Mesodermal cell (in vitro differentiated cells): ENCODE measurements around the gene ZFHX3.
A peak's percentile ranks its signal among the peaks of the same experiment; 100 is the strongest.
"Not testable (repeated sequence)": the region's sequence is repeated elsewhere in the genome, so short reads cannot be mapped to it uniquely, and the experiment has no call there.

Experiments used
- H3K27ac ChIP-seq: 2 replicates; pipeline ENCODE4 v1.7.0; 2013; ENCODE audit warnings: mild to moderate bottlenecking, low read depth, low read length, moderate library complexity; ENCODE audit not compliant: severe bottlenecking
- H3K36me3 ChIP-seq: 2 replicates; pipeline ENCODE4 v1.7.1; 2013; ENCODE audit warnings: mild to moderate bottlenecking, low read length, moderate library complexity; ENCODE audit not compliant: control insufficient read depth, insufficient read depth
- H3K4me1 ChIP-seq: one replicate; pipeline ENCODE4 v1.7.1; 2013; ENCODE audit warnings: mild to moderate bottlenecking, low read length; ENCODE audit not compliant: insufficient read depth, control insufficient read depth, poor library complexity, severe bottlenecking
- H3K4me3 ChIP-seq: 2 replicates; pipeline ENCODE4 v1.7.0; 2013; ENCODE audit warnings: low read length, control low read depth, mild to moderate bottlenecking; ENCODE audit not compliant: insufficient read depth, poor library complexity, severe bottlenecking; ENCODE audit errors: extremely low read depth
- H3K9me3 ChIP-seq: 2 replicates; pipeline ENCODE4 v1.7.1; 2013; ENCODE audit warnings: mild to moderate bottlenecking, low read length, moderate library complexity; ENCODE audit not compliant: control insufficient read depth
- WGBS, 2 experiments: methylation state at CpG; one replicate each; pipeline ENCODE4 v1.1.5; 2013; ENCODE audit warnings: missing lambda C conversion rate in 2 of 2; ENCODE audit not compliant: insufficient coverage in 2 of 2; 5-methylcytosine and 5-hydroxymethylcytosine counted together

ZFHX3 gene

GRCh38 chr16:73083271-73083670, 35.3 kb upstream of the ZFHX3 start:
- Histone ChIP-seq H3K4me3 (no peak overlapping the region), H3K4me1 (no peaks in the 10 kb centered on the region), H3K27ac (no peak overlapping the region), H3K9me3 (peaks cover 4% of the 10 kb centered on the region), H3K36me3 (no peaks in the 10 kb centered on the region)
- WGBS, 2 experiments: 87 to 96% methylated on average over 3 of the region's 3 CpGs

GRCh38 chr16:73082634-73083051, 34.7 kb upstream of the ZFHX3 start:
- not testable (repeated sequence) for H3K27ac ChIP-seq, H3K4me3 ChIP-seq, H3K9me3 ChIP-seq, H3K36me3 ChIP-seq, H3K4me1 ChIP-seq
- WGBS, 2 experiments: 100% methylated on average over 1 of the region's 4 CpGs

DNA sequence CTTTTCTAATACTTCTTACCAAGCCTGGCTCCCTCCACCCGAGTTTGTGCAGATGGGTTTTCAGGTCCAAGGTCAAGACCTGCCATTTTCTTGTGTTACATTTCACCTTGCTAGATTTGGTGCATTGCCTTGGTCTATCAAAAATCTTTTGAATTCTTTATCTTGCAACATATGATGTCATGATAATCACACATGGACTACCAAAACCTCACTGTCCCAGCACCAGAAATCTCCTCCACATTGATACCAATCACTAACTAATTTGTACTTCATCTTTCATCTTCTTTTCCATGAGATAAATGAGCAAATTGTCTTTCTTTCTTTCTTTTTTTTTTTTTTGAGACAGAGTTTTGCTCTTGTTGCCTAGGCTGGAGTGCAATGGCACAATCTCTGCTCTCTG, 33.0 kb upstream of the ZFHX3 start:
- H3K27ac ChIP-seq: no peak overlapping the region

GRCh38 chr16:73076324-73076810, 28.4 kb upstream of the ZFHX3 start:
- Histone ChIP-seq H3K27ac (no peak overlapping the region), H3K36me3 (no peaks in the 10 kb centered on the region), H3K9me3 (no peaks in the 10 kb centered on the region), H3K4me3 (no peak overlapping the region), H3K4me1 (peaks cover 3% of the 10 kb centered on the region)
- no CpG with 5 or more reads among the region's 6 CpGs for WGBS, 2 experiments

More for the DNA sequence above, 33.0 kb upstream of the ZFHX3 start:
- WGBS, 2 experiments: 100% methylated on average over 1 of the region's 1 CpG; no CpG with 5 or more reads in 1 of the 2 experiments
- Histone ChIP-seq H3K36me3 (no peaks in the 10 kb centered on the region), H3K9me3 (peaks cover 4% of the 10 kb centered on the region), H3K4me3 (no peak overlapping the region), H3K4me1 (no peaks in the 10 kb centered on the region)

DNA sequence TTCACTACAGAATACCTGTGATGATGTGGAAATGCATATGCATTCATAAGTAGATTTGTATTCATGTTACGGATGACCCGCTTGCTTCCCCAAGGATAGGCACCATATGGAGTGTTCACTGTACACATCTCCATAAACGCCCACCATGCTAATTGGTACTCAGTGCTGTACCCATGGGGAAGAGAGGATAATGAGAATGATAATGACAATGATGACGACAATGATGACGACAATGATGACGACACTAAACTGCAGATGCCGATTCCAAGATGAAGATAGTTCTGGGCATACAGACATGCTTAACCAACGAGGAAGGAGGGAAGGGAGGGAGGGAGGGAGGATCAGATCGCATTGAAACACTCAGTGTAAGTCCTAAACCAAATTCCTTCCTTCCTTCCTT, 26.5 kb upstream of the ZFHX3 start:
- H3K36me3 ChIP-seq: no peaks in the 10 kb centered on the region
- 92 to 95% methylated on average over 7 to 8 of the region's 9 CpGs for WGBS, 2 experiments
- H3K4me3 ChIP-seq: no peak overlapping the region
- H3K4me1 ChIP-seq: peaks cover 12% of the 10 kb centered on the region
- H3K9me3 ChIP-seq: no peaks in the 10 kb centered on the region
- no peak overlapping the region for H3K27ac ChIP-seq

- not testable (repeated sequence) for H3K36me3 ChIP-seq, H3K4me3 ChIP-seq, H3K27ac ChIP-seq, H3K9me3 ChIP-seq
- 91 to 94% methylated on average over 8 to 9 of the region's 9 CpGs for WGBS, 2 experiments
- peaks cover 28% of the 10 kb centered on the region for H3K4me1 ChIP-seq
Measured at GRCh38 chr16:73072051-73072450, 24.1 kb upstream of the ZFHX3 start.

- Histone ChIP-seq H3K36me3 (no peaks in the 10 kb centered on the region), H3K4me3 (peak overlapping the region; percentile 2), H3K27ac (peak overlapping the region; percentile 59), H3K4me1 (peaks cover 28% of the 10 kb centered on the region), H3K9me3 (no peaks in the 10 kb centered on the region)
- 8 to 29% methylated on average over 3 to 13 of the region's 17 CpGs for WGBS, 2 experiments
Measured at GRCh38 chr16:73071131-73071940, 23.4 kb upstream of the ZFHX3 start.

GRCh38 chr16:73069581-73070262, 21.8 kb upstream of the ZFHX3 start:
- H3K36me3 ChIP-seq: no peaks in the 10 kb centered on the region
- H3K9me3 ChIP-seq: no peaks in the 10 kb centered on the region
- peaks cover 35% of the 10 kb centered on the region for H3K4me1 ChIP-seq
- 71 to 79% methylated on average over 5 of the region's 5 CpGs for WGBS, 2 experiments
- H3K4me3 ChIP-seq: no peak overlapping the region
- H3K27ac ChIP-seq: no peak overlapping the region

GRCh38 chr16:73068541-73069401, 20.8 kb upstream of the ZFHX3 start:
- H3K36me3 ChIP-seq: no peaks in the 10 kb centered on the region
- peaks cover 42% of the 10 kb centered on the region for H3K4me1 ChIP-seq
- H3K4me3 ChIP-seq: no peak overlapping the region
- WGBS, 2 experiments: 81% methylated on average over 9 to 10 of the region's 12 CpGs
- H3K9me3 ChIP-seq: no peaks in the 10 kb centered on the region
- H3K27ac ChIP-seq: peak overlapping the region; percentile 78

- peak overlapping the region; percentile 78 for H3K27ac ChIP-seq
- peaks cover 43% of the 10 kb centered on the region for H3K4me1 ChIP-seq
- no peaks in the 10 kb centered on the region for H3K36me3 ChIP-seq
- WGBS, 2 experiments: 65 to 67% methylated on average over 3 to 4 of the region's 5 CpGs
- no peaks in the 10 kb centered on the region for H3K9me3 ChIP-seq
- H3K4me3 ChIP-seq: no peak overlapping the region
Measured at GRCh38 chr16:73067671-73068540, 20.0 kb upstream of the ZFHX3 start.
